Fibroblast of the aortic adventitia (primary cell): ENCODE measurements around the gene FARP1. TPM values are rescaled to one million over a fixed set of nuclear protein-coding genes. Genes with fewer than 3 reads are reported as not detected.

Experiments
- DNase-seq: peaks from one replicate; pipeline ENCODE4 v3.0.0-alpha.2; 2010; ENCODE audit warnings: low read depth
- H3K4me3 ChIP-seq: 2 replicates; pipeline ENCODE4 v1.5.1; 2011; ENCODE audit warnings: low read depth, mild to moderate bottlenecking, control low read depth, low read length, moderate library complexity
- CTCF ChIP-seq: IDR thresholded peaks from 2 replicates; pipeline ENCODE4 v1.5.1; 2011; ENCODE audit warnings: mild to moderate bottlenecking, low read length, control low read depth, inconsistent platforms; ENCODE audit not compliant: insufficient read depth
- total RNA-seq: library from RNA; depleted of rRNA; stranded (reverse); fragments of >200 nt; gene quantifications from 2 replicates; pipeline ENCODE4 v1.2.3, GENCODE V29; 2012; ENCODE audit warnings: low replicate concordance

Gene FARP1
- total RNA-seq, 1 donor, result 16.2 TPM

- DNase-seq, result no peak
- no peak overlapping the region for H3K4me3 ChIP-seq
- TF ChIP-seq CTCF, result no peak
Measured at GRCh38 chr13:98442391-98443230, 299.7 kb downstream of the FARP1 start.

GRCh38 chr13:98443329-98443728 is 300.4 kb downstream of the FARP1 start:
- no peak overlapping the region for H3K4me3 ChIP-seq
- peak; percentile 71 for DNase-seq
- no peak for TF ChIP-seq CTCF

- no peak for DNase-seq
- no peak for TF ChIP-seq CTCF
Measured at GRCh38 chr13:98443800-98444325, 301.0 kb downstream of the FARP1 start.

DNA sequence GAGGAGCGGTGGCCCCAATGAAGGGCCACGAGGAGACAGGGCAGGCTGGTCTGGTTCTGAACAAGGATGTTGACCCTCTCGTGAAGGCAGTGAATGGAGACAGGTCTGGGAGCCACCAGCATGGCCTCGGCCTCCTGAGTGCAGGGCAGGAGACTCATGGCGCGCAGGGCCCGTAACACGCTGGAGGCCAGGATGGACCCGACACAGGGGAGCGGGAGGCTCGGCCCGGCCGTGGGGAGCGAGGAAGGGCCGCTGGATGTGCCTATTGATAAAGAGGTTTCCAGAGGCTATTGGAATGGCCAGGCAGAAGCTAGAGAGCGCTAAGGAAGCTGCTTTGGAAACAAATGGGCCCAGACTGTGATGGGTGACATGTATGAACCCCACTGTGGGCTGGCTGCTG is 301.5 kb downstream of the FARP1 start:
- no peak for DNase-seq
- no peak for TF ChIP-seq CTCF

More at GRCh38 chr13:98443800-98444325, 301.0 kb downstream of the FARP1 start:
- no peak overlapping the region for H3K4me3 ChIP-seq

GRCh38 chr13:98445340-98446233 is 302.7 kb downstream of the FARP1 start:
- peak; percentile 59 for DNase-seq

More for the DNA sequence above, 301.5 kb downstream of the FARP1 start:
- H3K4me3 ChIP-seq, result no peak overlapping the region

GRCh38 chr13:98446234-98446621 is 303.3 kb downstream of the FARP1 start:
- no peak for TF ChIP-seq CTCF
- no peak for DNase-seq
- no peak overlapping the region for H3K4me3 ChIP-seq

More at GRCh38 chr13:98445340-98446233, 302.7 kb downstream of the FARP1 start:
- peak; percentile 98 for TF ChIP-seq CTCF
- H3K4me3 ChIP-seq, result no peak overlapping the region
